WTC11 (cell line): ENCODE data around the gene FGFBP1. TPM values are rescaled to one million over a fixed set of nuclear protein-coding genes. Genes with fewer than 3 reads are reported as not detected.

Experiments
- ATAC-seq: fragments of 200-7000 bp; cut with Tn5 transposase; 2 replicates; pipeline ENCODE4 v1.10.0; 2021; ENCODE audit warnings: mild to moderate bottlenecking, moderate library complexity
- CTCF ChIA-PET: fragments of 300-600 bp; sonication (Branson Sonifier 250); formaldehyde crosslinking; loops from one replicate; lab custom pipeline; 2021; ENCODE audit warnings: antibody characterized with exemption; lab: Charles Lee
- POLR2A ChIA-PET: fragments of 350-600 bp; sonication (Branson Sonifier 250); formaldehyde crosslinking; loops from one replicate; lab custom pipeline; 2021; ENCODE audit warnings: antibody characterized with exemption; lab: Charles Lee
- DNase-seq: peaks from one replicate; pipeline ENCODE4 v3.0.0; 2021; ENCODE audit warnings: low spot score
- H3K27ac Mint-ChIP-seq: 2 replicates; pipeline ENCODE4 v1.8.0; 2021; ENCODE audit warnings: mixed read lengths
- H3K27me3 Mint-ChIP-seq: 2 replicates; pipeline ENCODE4 v1.8.0; 2021; ENCODE audit warnings: low read depth, mild to moderate bottlenecking, moderate library complexity, mixed read lengths
- H3K36me3 Mint-ChIP-seq: 2 replicates; pipeline ENCODE4 v1.8.0; 2021; ENCODE audit warnings: mixed read lengths
- H3K4me1 Mint-ChIP-seq: 2 replicates; pipeline ENCODE4 v1.8.0; 2022; ENCODE audit warnings: mixed read lengths
- H3K4me3 Mint-ChIP-seq: 2 replicates; pipeline ENCODE4 v1.8.0; 2021; ENCODE audit warnings: mild to moderate bottlenecking, moderate library complexity, mixed read lengths
- H3K9me3 Mint-ChIP-seq: 2 replicates; pipeline ENCODE4 v1.8.0; 2021; ENCODE audit warnings: mixed read lengths
- FOXJ3 ChIP-seq: sonication (generic); formaldehyde crosslinking; IDR thresholded peaks from 2 replicates; pipeline ENCODE4 v1.9.0; 2021; ENCODE audit warnings: missing genetic modification reagents, mild to moderate bottlenecking, borderline replicate concordance
- IRF2 ChIP-seq: sonication (generic); formaldehyde crosslinking; IDR thresholded peaks from 2 replicates; pipeline ENCODE4 v1.8.0; 2022; ENCODE audit warnings: low read depth, missing genetic modification reagents, borderline replicate concordance
- JUN ChIP-seq: sonication (generic); formaldehyde crosslinking; IDR thresholded peaks from 2 replicates; pipeline ENCODE4 v1.8.0; 2023; ENCODE audit warnings: mild to moderate bottlenecking, missing genetic modification reagents
- NFE2L1 ChIP-seq: sonication (generic); formaldehyde crosslinking; IDR thresholded peaks from 2 replicates; pipeline ENCODE4 v1.8.1; 2023; ENCODE audit warnings: missing genetic modification reagents
- OVOL2 ChIP-seq: fragments of 250-450 bp; sonication (Bioruptor Pico); IDR thresholded peaks from 2 replicates; pipeline ENCODE4 v1.9.0; 2021; ENCODE audit warnings: mild to moderate bottlenecking, borderline replicate concordance
- RELA ChIP-seq: sonication (generic); formaldehyde crosslinking; IDR thresholded peaks from 2 replicates; pipeline ENCODE4 v1.8.1; 2022; ENCODE audit warnings: missing genetic modification reagents, mild to moderate bottlenecking, borderline replicate concordance
- ZNF219 ChIP-seq: sonication (generic); formaldehyde crosslinking; IDR thresholded peaks from 2 replicates; pipeline ENCODE4 v1.8.0; 2023; ENCODE audit warnings: missing genetic modification reagents, mild to moderate bottlenecking, borderline replicate concordance
- total RNA-seq: library from RNA; stranded (reverse); gene quantifications from 3 replicates; pipeline ENCODE4 v1.2.3, GENCODE V29; 2021
- TF ChIP-seq, protein P1 (sequence below): fragments of 250-450 bp; sonication (Bioruptor Pico); IDR thresholded peaks from 2 replicates; pipeline ENCODE4 v1.9.0; 2021; ENCODE audit warnings: moderate library complexity, mild to moderate bottlenecking, inconsistent platforms, borderline replicate concordance
- TF ChIP-seq, protein P2 (sequence below): fragments of 250-450 bp; sonication (Bioruptor Pico); IDR thresholded peaks from 2 replicates; pipeline ENCODE4 v1.9.0; 2021; ENCODE audit warnings: mild to moderate bottlenecking
- TF ChIP-seq, protein P3 (sequence below): fragments of 250-450 bp; sonication (Bioruptor Pico); conservative IDR thresholded peaks from 2 replicates; pipeline ENCODE4 v1.9.0; 2021; ENCODE audit warnings: mild to moderate bottlenecking
- TF ChIP-seq, protein P4 (sequence below): sonication (generic); formaldehyde crosslinking; IDR thresholded peaks from 2 replicates; pipeline ENCODE4 v1.8.1; 2022; ENCODE audit warnings: missing genetic modification reagents, borderline replicate concordance
- TF ChIP-seq, protein P5 (sequence below): sonication (generic); formaldehyde crosslinking; IDR thresholded peaks from 2 replicates; pipeline ENCODE4 v1.8.1; 2022; ENCODE audit warnings: low read depth, mild to moderate bottlenecking, moderate library complexity, missing genetic modification reagents, borderline replicate concordance
- TF ChIP-seq, protein P6 (sequence below): sonication (generic); formaldehyde crosslinking; IDR thresholded peaks from 2 replicates; pipeline ENCODE4 v1.8.0; 2023; ENCODE audit warnings: missing genetic modification reagents, mild to moderate bottlenecking, borderline replicate concordance

The FGFBP1 gene
- total RNA-seq, 1 experiment from 2014 or later: not detected

DNA sequence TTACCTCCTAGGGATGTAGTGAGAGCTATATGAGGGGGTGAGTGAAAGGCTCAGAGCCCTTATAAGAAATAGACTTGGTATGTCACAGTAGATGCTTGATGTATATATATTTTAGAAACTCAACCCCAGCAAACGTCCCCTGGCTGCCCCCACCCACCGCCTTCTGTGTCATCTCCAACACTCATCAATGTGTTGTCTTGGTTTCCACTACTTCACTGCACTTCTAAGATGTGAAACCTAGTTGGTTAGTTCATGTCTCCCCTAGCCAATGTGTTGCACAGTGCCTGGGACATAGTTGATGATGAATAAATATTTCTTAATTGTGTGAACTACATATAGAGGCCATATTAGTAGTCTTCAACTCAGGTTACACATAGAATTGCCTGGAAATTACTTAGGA lies 20.0 kb upstream of the FGFBP1 start:
- no peak overlapping the region for H3K27ac Mint-ChIP-seq
- peaks cover 12% of the 10 kb centered on the region for H3K36me3 Mint-ChIP-seq
- POLR2A ChIA-PET: no interaction called here
- TF ChIP-seq OVOL2: no peak
- TF ChIP-seq RELA (CRISPR knock-in tag): no peak
- TF ChIP-seq, protein P1, sequence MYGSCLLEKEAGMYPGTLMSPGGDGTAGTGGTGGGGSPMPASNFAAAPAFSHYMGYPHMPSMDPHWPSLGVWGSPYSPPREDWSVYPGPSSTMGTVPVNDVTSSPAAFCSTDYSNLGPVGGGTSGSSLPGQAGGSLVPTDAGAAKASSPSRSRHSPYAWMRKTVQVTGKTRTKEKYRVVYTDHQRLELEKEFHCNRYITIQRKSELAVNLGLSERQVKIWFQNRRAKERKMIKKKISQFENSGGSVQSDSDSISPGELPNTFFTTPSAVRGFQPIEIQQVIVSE (CRISPR knock-in tag): no peak
- TF ChIP-seq JUN: no peak
- TF ChIP-seq, protein P2, sequence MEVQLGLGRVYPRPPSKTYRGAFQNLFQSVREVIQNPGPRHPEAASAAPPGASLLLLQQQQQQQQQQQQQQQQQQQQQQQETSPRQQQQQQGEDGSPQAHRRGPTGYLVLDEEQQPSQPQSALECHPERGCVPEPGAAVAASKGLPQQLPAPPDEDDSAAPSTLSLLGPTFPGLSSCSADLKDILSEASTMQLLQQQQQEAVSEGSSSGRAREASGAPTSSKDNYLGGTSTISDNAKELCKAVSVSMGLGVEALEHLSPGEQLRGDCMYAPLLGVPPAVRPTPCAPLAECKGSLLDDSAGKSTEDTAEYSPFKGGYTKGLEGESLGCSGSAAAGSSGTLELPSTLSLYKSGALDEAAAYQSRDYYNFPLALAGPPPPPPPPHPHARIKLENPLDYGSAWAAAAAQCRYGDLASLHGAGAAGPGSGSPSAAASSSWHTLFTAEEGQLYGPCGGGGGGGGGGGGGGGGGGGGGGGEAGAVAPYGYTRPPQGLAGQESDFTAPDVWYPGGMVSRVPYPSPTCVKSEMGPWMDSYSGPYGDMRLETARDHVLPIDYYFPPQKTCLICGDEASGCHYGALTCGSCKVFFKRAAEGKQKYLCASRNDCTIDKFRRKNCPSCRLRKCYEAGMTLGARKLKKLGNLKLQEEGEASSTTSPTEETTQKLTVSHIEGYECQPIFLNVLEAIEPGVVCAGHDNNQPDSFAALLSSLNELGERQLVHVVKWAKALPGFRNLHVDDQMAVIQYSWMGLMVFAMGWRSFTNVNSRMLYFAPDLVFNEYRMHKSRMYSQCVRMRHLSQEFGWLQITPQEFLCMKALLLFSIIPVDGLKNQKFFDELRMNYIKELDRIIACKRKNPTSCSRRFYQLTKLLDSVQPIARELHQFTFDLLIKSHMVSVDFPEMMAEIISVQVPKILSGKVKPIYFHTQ (CRISPR knock-in tag): no peak
- TF ChIP-seq, protein P3, sequence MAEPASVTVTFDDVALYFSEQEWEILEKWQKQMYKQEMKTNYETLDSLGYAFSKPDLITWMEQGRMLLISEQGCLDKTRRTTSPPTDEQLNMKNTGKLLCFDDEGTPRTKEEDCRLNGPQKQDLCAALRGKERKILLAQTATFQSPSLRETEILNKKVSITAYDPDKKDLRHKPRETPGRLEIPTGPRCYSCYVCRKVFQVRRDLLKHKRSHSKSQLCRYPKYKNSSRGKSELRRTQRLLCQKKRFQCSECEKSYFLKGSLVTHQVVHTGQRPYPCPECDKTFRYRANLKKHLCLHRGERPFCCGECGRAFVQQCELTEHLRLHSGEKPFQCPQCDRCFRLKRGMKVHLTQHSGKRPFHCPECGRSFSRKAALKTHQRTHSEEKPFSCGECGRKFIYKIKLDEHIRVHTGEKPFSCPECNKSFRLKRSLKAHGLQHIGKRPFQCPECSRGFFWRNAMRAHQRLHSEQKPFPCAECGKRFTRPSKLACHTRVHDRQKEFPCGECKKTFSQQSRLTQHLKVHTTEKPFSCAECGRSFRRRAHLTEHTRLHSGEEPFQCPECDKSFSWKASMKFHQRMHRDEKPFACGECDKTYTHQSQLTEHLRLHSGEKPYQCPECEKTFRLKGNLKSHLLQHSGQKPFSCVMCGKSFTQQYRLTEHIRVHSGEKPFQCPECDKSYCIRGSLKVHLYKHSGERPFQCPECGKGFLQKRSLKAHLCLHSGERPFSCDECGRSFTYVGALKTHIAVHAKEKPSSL: no peak
- no peak for TF ChIP-seq FOXJ3
- TF ChIP-seq ZNF219 (CRISPR knock-in tag): no peak
- TF ChIP-seq, protein P4, sequence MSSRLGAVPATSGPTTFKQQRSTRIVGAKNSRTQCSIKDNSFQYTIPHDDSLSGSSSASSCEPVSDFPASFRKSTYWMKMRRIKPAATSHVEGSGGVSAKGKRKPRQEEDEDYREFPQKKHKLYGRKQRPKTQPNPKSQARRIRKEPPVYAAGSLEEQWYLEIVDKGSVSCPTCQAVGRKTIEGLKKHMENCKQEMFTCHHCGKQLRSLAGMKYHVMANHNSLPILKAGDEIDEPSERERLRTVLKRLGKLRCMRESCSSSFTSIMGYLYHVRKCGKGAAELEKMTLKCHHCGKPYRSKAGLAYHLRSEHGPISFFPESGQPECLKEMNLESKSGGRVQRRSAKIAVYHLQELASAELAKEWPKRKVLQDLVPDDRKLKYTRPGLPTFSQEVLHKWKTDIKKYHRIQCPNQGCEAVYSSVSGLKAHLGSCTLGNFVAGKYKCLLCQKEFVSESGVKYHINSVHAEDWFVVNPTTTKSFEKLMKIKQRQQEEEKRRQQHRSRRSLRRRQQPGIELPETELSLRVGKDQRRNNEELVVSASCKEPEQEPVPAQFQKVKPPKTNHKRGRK: no peak
- TF ChIP-seq, protein P5, sequence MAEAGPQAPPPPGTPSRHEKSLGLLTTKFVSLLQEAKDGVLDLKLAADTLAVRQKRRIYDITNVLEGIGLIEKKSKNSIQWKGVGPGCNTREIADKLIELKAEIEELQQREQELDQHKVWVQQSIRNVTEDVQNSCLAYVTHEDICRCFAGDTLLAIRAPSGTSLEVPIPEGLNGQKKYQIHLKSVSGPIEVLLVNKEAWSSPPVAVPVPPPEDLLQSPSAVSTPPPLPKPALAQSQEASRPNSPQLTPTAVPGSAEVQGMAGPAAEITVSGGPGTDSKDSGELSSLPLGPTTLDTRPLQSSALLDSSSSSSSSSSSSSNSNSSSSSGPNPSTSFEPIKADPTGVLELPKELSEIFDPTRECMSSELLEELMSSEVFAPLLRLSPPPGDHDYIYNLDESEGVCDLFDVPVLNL (CRISPR knock-in tag): no peak
- no peak for TF ChIP-seq IRF2 (CRISPR knock-in tag)
- no peak for TF ChIP-seq NFE2L1
- TF ChIP-seq, protein P6, sequence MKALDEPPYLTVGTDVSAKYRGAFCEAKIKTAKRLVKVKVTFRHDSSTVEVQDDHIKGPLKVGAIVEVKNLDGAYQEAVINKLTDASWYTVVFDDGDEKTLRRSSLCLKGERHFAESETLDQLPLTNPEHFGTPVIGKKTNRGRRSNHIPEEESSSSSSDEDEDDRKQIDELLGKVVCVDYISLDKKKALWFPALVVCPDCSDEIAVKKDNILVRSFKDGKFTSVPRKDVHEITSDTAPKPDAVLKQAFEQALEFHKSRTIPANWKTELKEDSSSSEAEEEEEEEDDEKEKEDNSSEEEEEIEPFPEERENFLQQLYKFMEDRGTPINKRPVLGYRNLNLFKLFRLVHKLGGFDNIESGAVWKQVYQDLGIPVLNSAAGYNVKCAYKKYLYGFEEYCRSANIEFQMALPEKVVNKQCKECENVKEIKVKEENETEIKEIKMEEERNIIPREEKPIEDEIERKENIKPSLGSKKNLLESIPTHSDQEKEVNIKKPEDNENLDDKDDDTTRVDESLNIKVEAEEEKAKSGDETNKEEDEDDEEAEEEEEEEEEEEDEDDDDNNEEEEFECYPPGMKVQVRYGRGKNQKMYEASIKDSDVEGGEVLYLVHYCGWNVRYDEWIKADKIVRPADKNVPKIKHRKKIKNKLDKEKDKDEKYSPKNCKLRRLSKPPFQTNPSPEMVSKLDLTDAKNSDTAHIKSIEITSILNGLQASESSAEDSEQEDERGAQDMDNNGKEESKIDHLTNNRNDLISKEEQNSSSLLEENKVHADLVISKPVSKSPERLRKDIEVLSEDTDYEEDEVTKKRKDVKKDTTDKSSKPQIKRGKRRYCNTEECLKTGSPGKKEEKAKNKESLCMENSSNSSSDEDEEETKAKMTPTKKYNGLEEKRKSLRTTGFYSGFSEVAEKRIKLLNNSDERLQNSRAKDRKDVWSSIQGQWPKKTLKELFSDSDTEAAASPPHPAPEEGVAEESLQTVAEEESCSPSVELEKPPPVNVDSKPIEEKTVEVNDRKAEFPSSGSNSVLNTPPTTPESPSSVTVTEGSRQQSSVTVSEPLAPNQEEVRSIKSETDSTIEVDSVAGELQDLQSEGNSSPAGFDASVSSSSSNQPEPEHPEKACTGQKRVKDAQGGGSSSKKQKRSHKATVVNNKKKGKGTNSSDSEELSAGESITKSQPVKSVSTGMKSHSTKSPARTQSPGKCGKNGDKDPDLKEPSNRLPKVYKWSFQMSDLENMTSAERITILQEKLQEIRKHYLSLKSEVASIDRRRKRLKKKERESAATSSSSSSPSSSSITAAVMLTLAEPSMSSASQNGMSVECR (CRISPR knock-in tag): no peak
- peaks cover 18% of the 10 kb centered on the region for H3K9me3 Mint-ChIP-seq
- DNase-seq (no peak), ATAC-seq (no peak)
- H3K27me3 Mint-ChIP-seq: 0 out of 2 replicates have a peak, but pooled peaks cover 4% of the 10 kb centered on the region
- no peak overlapping the region for H3K4me3 Mint-ChIP-seq
- H3K4me1 Mint-ChIP-seq: peaks cover 19% of the 10 kb centered on the region
- CTCF ChIA-PET: interaction anchor here (0.8 to 2.1 kb wide), 6 partner anchors 18 to 247 kb away, joined by 3 to 45 read pairs (median 3); no protein-coding TSS in a partner anchor
